Measurements from ENCODE around the gene KLHL5. TPM values are rescaled to one million over a fixed set of nuclear protein-coding genes. Genes with fewer than 3 reads are reported as not detected.

The KLHL5 gene
- total RNA-seq, 1 donor from 2014 or later, result 66.0 TPM

DNA sequence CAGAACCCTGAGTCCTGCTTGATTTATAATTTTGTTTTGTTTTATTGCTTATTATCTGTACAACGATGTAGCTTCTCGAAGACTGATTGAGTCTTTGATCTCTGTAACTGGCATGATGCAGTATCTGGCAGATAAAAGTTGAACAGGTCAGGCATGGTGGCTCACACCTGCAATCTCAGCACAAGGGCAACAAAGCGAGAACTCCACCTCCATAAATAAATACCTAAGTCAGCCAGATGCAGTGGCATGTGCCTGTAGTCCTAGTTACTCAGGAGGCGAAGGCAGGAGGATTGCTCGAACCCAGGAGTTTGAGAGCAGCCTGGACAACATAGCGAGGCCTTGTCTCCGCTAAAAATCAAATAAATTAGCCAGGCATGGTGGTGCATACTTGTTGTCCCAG, 104.6 kb downstream of the KLHL5 start:
- intact Hi-C loops (cut with micrococcal nuclease), result no loop called here

GRCh38 chr4:39169426-39169825, 107.4 kb downstream of the KLHL5 start:
- intact Hi-C loops (cut with micrococcal nuclease), result no loop called here

DNA sequence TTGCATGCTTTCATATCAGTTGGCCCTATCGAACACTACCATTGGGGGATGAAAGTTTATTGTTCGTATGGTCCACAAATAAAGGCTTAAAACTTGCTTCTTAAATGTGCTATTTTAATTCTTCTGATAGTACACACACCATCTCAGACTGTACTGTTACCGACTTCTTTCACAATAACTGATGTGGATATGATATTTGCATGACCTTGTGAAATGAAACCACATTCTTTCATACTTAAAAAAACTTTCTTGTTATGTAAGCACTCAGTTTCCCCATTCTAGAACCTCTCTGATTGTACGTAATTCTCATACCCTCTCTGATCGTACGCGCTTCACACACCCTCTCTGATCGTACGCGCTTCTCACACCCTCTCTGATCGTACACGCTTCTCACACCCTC, 108.3 kb downstream of the KLHL5 start:
- intact Hi-C loops (cut with micrococcal nuclease), result no loop called here

Other genes with a start within 250 kb of the KLHL5 start
- gene TLR6, start 205.4 kb upstream of the KLHL5 start, total RNA-seq, result 6.7 and 7.6 TPM in 2 replicates
- gene FAM114A1, start 194.4 kb upstream of the KLHL5 start, total RNA-seq, result 0.71 and 0.86 TPM in 2 replicates
- 43.3 and 43.8 TPM in 2 replicates for gene TMEM156, start 29.8 kb upstream of the KLHL5 start, total RNA-seq
- 15.3 and 15.8 TPM in 2 replicates for gene WDR19, start 120.3 kb downstream of the KLHL5 start, total RNA-seq